ENCODE results near the gene ZFC3H1.
A peak's percentile ranks its signal among the peaks of the same experiment; 100 is the strongest.
"Not testable (repeated sequence)": the region's sequence is repeated elsewhere in the genome, so short reads cannot be mapped to it uniquely, and the experiment has no call there.

ZFC3H1 gene, protein sequence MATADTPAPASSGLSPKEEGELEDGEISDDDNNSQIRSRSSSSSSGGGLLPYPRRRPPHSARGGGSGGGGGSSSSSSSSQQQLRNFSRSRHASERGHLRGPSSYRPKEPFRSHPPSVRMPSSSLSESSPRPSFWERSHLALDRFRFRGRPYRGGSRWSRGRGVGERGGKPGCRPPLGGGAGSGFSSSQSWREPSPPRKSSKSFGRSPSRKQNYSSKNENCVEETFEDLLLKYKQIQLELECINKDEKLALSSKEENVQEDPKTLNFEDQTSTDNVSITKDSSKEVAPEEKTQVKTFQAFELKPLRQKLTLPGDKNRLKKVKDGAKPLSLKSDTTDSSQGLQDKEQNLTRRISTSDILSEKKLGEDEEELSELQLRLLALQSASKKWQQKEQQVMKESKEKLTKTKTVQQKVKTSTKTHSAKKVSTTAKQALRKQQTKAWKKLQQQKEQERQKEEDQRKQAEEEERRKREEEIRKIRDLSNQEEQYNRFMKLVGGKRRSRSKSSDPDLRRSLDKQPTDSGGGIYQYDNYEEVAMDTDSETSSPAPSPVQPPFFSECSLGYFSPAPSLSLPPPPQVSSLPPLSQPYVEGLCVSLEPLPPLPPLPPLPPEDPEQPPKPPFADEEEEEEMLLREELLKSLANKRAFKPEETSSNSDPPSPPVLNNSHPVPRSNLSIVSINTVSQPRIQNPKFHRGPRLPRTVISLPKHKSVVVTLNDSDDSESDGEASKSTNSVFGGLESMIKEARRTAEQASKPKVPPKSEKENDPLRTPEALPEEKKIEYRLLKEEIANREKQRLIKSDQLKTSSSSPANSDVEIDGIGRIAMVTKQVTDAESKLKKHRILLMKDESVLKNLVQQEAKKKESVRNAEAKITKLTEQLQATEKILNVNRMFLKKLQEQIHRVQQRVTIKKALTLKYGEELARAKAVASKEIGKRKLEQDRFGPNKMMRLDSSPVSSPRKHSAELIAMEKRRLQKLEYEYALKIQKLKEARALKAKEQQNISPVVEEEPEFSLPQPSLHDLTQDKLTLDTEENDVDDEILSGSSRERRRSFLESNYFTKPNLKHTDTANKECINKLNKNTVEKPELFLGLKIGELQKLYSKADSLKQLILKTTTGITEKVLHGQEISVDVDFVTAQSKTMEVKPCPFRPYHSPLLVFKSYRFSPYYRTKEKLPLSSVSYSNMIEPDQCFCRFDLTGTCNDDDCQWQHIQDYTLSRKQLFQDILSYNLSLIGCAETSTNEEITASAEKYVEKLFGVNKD (N-terminal part only)

GRCh38 chr12:71663561-71664410, at the start of gene ZFC3H1, which contains the start of gene THAP2:
Gene ZFC3H1 (minus strand): TSS chr12:71663848. CDS start chr12:71663610, 238 bp downstream.
Gene THAP2 (plus strand): TSS chr12:71664301. CDS start chr12:71664510, 209 bp downstream.
- DNase-seq = peak; percentile 100

DNA sequence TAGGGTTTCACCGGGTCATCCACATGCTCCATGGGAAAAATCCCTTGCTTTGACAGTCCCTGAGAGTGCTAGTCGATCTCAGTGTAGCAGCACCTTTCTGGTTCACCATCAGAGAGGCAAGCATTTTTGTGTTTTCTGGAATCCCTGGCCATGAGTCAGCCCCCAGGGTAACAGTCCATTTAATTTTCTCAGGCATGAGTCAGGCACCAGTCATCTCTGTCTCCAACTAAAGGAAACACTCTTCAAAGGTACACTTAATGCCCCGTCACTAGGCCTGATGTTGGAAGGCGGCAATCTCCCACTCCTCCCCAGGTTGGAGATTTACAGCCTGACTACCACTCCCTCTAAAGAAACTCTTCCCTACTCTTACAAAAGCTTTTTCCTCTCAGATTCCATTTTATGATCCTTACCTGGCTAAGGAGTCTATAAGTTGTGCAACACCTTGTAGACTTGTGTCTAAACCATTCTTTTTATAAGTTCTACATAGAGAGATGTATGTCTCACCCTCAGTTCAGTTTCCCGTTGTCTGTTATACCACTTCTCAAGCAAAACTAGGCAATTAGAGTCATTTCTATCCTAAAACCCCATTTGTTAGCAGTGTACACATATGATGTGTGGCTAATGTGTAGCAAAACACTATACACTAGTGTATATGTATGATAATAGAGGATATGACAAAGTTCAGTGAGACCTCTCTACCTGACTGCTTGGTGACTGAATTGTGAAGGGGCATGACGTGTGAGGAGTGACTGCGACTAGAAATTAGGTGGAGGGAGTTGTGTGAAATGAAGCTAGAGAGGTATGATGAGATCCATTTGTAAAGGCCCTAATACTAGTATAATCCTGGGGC, 46.9 kb upstream of the ZFC3H1 start:
- no peak for DNase-seq

- DNase-seq = no peak
These were observed 45.0 kb upstream of the ZFC3H1 start for GRCh38 chr12:71708658-71709057.

DNA sequence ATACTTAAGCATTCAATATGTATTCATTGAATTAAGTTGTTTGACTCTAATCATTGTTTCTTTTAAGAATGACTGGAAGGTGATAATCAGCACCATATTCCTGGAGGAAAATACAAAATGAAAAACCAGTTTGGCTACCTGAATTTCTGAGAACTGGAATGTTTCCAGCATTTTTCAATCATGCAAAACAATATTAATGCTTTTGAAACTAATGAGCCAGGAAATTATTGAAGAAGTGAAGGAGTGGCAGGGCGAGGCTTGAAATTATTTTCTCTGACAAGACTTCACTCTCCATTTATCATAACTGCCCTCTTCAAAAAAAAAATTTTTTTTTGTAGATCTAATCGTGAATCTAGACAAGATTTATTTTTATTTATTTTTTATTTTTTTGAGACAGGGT, 41.3 kb upstream of the ZFC3H1 start:
- no peak for DNase-seq

- DNase-seq = no peak
These were observed 39.6 kb upstream of the ZFC3H1 start for GRCh38 chr12:71703206-71703605.

DNA sequence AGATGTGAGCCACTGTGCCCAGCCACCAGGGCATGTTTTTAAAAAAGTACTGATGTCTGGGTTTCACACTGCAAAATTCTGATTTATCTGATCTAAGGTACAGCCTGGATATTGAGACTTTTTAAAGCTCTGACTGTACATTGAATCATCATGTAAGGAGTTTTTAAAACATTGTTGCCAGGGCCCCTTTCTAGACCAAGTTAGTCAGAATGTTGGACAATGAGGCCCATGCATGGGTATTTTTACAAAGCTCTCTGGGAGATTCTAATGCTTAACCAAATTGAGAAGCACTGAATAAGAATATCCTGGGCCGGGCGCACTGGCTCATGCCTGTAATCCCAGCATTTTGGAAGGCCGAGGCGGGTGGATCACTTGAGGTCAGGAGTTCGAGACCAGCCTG, 38.9 kb upstream of the ZFC3H1 start:
- DNase-seq = no peak

- DNase-seq = not testable (repeated sequence)
These were observed 38.5 kb upstream of the ZFC3H1 start for GRCh38 chr12:71702181-71702580.

- DNase-seq = no peak
These were observed 32.1 kb upstream of the ZFC3H1 start for GRCh38 chr12:71695782-71696181.

- DNase-seq = no peak
These were observed 30.6 kb upstream of the ZFC3H1 start for GRCh38 chr12:71694099-71694820.

DNA sequence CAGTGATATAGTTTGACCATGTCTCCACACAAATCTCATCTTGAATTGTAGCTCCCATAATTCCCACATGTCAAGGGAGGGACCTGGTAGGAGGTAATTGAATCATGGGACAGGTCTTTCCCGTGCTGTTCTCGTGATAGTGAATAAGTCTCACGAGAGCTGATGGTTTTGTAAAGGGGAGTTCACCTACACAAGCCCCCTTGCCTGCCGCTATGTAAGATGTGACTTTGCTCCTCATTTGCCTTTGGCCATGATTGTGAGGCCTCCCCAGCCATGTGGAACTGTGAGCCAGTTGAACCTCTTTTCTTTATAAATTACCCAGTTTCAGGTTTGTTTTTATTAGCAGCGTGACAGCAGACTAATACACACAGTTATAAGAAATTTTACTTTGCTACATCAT, 30.0 kb upstream of the ZFC3H1 start:
- DNase-seq = not testable (repeated sequence)

DNA sequence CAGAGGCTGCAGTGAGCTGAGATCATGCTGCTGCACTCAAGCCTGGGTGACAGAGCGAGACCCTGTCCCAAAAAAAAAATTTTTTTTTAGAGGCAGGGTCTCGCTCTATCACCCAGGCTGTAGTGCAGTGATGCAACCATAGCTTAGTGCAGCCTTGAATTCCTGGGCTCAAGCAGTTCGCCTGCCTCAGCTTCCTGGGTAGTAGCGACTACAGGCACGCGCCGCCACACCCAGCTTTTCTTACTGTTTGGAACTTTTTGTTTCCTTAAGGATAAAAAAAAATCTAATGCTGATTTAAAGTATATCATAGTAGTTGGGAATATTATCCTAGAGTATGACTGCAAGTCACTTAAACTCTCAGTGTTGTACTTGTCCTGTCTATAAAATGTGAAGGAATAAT, 29.5 kb upstream of the ZFC3H1 start:
- no peak for DNase-seq

GRCh38 chr12:71691504-71692129, 28.0 kb upstream of the ZFC3H1 start:
- DNase-seq = peak; percentile 32

- no peak for DNase-seq
These were observed 25.4 kb upstream of the ZFC3H1 start for GRCh38 chr12:71688961-71689570.

DNA sequence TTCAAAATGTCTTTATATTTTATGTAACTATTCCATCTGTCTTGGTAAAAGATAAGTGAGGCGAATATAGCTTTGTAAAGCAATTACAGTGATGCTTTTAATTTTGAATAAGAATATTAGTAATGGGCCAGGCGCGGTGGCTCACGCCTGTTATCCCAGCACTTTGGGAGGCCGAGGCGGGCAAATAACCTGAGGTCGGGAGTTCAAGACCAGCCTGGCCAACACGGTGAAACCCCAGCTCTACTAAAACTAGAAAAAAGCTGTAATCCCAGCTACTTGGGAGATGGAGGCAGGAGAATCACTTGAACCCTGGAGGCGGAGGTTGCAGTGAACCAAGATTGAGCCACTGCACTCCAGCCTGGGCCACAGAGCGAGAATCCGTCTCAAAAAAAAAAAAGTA, 23.5 kb upstream of the ZFC3H1 start:
- not testable (repeated sequence) for DNase-seq

- DNase-seq = peak; percentile 38
These were observed 23.0 kb upstream of the ZFC3H1 start for GRCh38 chr12:71686658-71687025.

DNA sequence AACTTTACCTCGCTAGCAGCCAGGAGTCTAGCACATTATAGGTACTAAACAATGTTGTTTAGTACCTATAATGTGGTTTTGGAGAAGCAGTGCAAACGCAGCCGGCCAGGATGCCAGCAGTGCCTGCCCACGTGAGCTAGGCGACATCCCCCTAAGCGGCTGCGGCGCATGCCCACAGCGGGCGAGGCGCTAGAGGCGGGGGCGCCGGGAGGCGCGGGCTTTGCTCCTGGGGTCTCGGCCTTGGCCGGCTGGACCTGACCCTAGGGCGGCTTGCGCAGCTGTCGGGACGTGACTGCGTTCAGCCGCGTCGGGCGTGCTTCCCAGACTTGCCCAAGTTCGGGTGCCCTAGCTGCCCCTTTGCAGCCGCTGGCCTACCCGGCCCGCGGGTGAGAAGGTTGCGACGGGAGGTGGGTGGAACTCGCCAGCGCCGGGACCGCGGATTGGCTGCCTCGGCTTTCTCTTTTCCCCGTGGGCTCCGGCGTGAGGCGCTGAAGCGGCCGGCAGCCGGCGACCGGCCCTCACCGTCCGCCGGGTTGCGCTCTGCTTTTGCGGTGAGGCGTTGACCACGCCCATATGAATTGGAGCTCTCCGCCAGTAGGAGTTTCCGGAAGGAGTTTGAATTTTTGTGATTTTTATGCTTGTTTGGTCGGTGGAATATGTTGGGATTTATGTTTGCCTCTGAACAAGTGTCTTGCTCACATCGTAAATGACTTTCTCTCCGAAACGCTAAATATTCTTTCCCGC, 22.4 kb upstream of the ZFC3H1 start, which contains the start of gene TMEM19:
Gene TMEM19 (plus strand): TSS at position 169 of the 744 bp plus-strand sequence. CDS start 599 bp downstream, outside the sequence.
- DNase-seq = peak; percentile 96

- DNase-seq = no peak
These were observed 21.8 kb upstream of the ZFC3H1 start for GRCh38 chr12:71685312-71685906.

DNA sequence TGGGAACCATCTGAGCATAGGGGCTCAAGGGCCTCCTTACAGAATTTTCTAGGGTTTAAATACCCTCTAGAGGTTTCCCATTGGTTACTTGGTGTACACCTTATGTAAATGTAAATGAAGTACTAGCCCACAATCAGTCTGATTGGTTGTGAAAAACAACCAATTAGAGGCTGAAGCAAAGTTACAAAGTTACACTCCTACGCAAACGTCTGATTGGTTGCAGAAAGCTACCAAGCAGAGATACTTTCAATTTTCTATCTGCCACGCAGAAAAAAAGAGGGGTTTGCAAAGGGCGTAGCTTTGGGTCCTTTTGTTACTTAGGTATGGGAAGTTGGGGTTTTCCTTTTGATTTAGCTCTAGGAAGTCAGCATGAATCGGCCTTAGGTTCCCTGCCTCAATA, 20.4 kb upstream of the ZFC3H1 start:
- peak; percentile 55 for DNase-seq

Data from hematopoietic multipotent progenitor cell treated with erythropoietin and hydrocortisone succinate and interleukin-3 and kit ligand, for 4 days (in vitro differentiated cells).